ENCODE data around the gene UBB. TPM values are rescaled to one million over a fixed set of nuclear protein-coding genes. Genes with fewer than 3 reads are reported as not detected.
A peak's percentile ranks its signal among the peaks of the same experiment; 100 is the strongest.

UBB gene
- total RNA-seq, 3 donors from 2014 or later (not counting 1 experiment from before 2014, with no cell fraction given), result 1,492 to 1,665 (median 1,530) TPM

- H3K36me3 Mint-ChIP-seq, result no peaks in the 10 kb centered on the region
- intact Hi-C loops (cut with micrococcal nuclease), result loop anchor here (5.0 kb wide), 1 partner anchor 65 kb away; no protein-coding TSS in a partner anchor
- no peaks in the 10 kb centered on the region for H3K9me3 Mint-ChIP-seq
- TF ChIP-seq CTCF (IDR thresholded peaks at IDR 0.05), result no peak
- WGBS (ENCODE audit: insufficient coverage), result 3% methylated on average over 25 of the region's 25 CpGs
- ATAC-seq (no peak), DNase-seq (peak in 1 of 2 donors; percentile 52)
- H3K27ac ChIP-seq (ENCODE audit: low read length), result no peak overlapping the region
- peak overlapping the region; percentile 35 for H3K4me3 ChIP-seq (ENCODE audit: low read length)
- H3K27me3 ChIP-seq (ENCODE audit: control insufficient read depth, insufficient read depth, low read length), result no peaks in the 10 kb centered on the region
- peaks cover 2% of the 10 kb centered on the region for H3K36me3 ChIP-seq (ENCODE audit: control insufficient read depth, insufficient read depth, low read length)
- peaks cover 13% of the 10 kb centered on the region for H3K4me1 ChIP-seq (ENCODE audit: control insufficient read depth, insufficient read depth, low read length)
- H3K4me1 Mint-ChIP-seq, result peaks cover 10% of the 10 kb centered on the region in 2 donors
- H3K4me3 Mint-ChIP-seq, result peak overlapping the region; percentile 87
- H3K27me3 Mint-ChIP-seq (ENCODE audit: low read depth in 2 of 2), result no peaks in the 10 kb centered on the region
- no peaks in the 10 kb centered on the region for H3K9me3 ChIP-seq (ENCODE audit: control insufficient read depth, insufficient read depth, low read length)
- peak overlapping the region; percentile 50 to 76 for H3K27ac Mint-ChIP-seq
Observed at GRCh38 chr17:16352303-16352666, 28.6 kb upstream of the UBB start.

- Mint-ChIP-seq H3K27ac (peak overlapping the region; percentile 50 to 76), H3K36me3 (no peaks in the 10 kb centered on the region), H3K9me3 (no peaks in the 10 kb centered on the region), H3K4me1 (peaks cover 10% of the 10 kb centered on the region in 2 donors), H3K4me3 (peak overlapping the region; percentile 87), H3K27me3 (ENCODE audit: low read depth in 2 of 2) (no peaks in the 10 kb centered on the region)
- no peak for TF ChIP-seq CTCF (IDR thresholded peaks at IDR 0.05)
- DNase-seq (peak; percentile 33 to 51), ATAC-seq (peak; percentile 66 to 71 (median 67))
- no peaks in the 10 kb centered on the region for H3K9me3 ChIP-seq (ENCODE audit: control insufficient read depth, insufficient read depth, low read length)
- H3K4me3 ChIP-seq (ENCODE audit: low read length), result peak overlapping the region; percentile 35
- peaks cover 13% of the 10 kb centered on the region for H3K4me1 ChIP-seq (ENCODE audit: control insufficient read depth, insufficient read depth, low read length)
- WGBS (ENCODE audit: insufficient coverage), result under 1% methylated on average over 75 of the region's 75 CpGs
- H3K27ac ChIP-seq (ENCODE audit: low read length), result no peak overlapping the region
- intact Hi-C loops (cut with micrococcal nuclease), result loop anchor here (5.0 kb wide), 1 partner anchor 65 kb away; no protein-coding TSS in a partner anchor
- peaks cover 2% of the 10 kb centered on the region for H3K36me3 ChIP-seq (ENCODE audit: control insufficient read depth, insufficient read depth, low read length)
- no peaks in the 10 kb centered on the region for H3K27me3 ChIP-seq (ENCODE audit: control insufficient read depth, insufficient read depth, low read length)
Observed at GRCh38 chr17:16352667-16353316, 28.1 kb upstream of the UBB start.

- WGBS (ENCODE audit: insufficient coverage), result 16% methylated on average over 83 of the region's 83 CpGs
- peaks cover 13% of the 10 kb centered on the region for H3K4me1 ChIP-seq (ENCODE audit: control insufficient read depth, insufficient read depth, low read length)
- peaks cover 0 to 3% of the 10 kb centered on the region in 2 donors for H3K27me3 Mint-ChIP-seq (ENCODE audit: low read depth in 2 of 2)
Observed at GRCh38 chr17:16353317-16354174, 27.3 kb upstream of the UBB start, which contains the start of gene CENPV. Gene CENPV, minus strand, starts transcription at chr17:16353469. Its CDS starts 33 bp downstream, at chr17:16353436.

More at GRCh38 chr17:16353317-16354174, 27.3 kb upstream of the UBB start, which contains the start of gene CENPV:
- H3K27ac Mint-ChIP-seq, result peak within 1 kb of the TSS; percentile 78 to 79
- H3K4me1 Mint-ChIP-seq, result peaks cover 10% of the 10 kb centered on the region in 2 donors
- H3K4me3 ChIP-seq (ENCODE audit: low read length), result peak within 1 kb of the TSS; percentile 56
- intact Hi-C loops (cut with micrococcal nuclease), result loop anchor here (5.0 kb wide), 1 partner anchor 66 kb away; no protein-coding TSS in a partner anchor
- peak; percentile 34 for TF ChIP-seq CTCF (IDR thresholded peaks at IDR 0.05)
- H3K9me3 ChIP-seq (ENCODE audit: control insufficient read depth, insufficient read depth, low read length), result no peaks in the 10 kb centered on the region
- peak; percentile 90 to 94 (median 93) for ATAC-seq
- peak; percentile 66 to 86 for DNase-seq
- no peaks in the 10 kb centered on the region for H3K36me3 Mint-ChIP-seq
- peak within 1 kb of the TSS; percentile 92 for H3K4me3 Mint-ChIP-seq
- H3K36me3 ChIP-seq (ENCODE audit: control insufficient read depth, insufficient read depth, low read length), result no peaks in the 10 kb centered on the region
- H3K27ac ChIP-seq (ENCODE audit: low read length), result peak within 1 kb of the TSS; percentile 56
- no peaks in the 10 kb centered on the region for H3K9me3 Mint-ChIP-seq
- no peaks in the 10 kb centered on the region for H3K27me3 ChIP-seq (ENCODE audit: control insufficient read depth, insufficient read depth, low read length)
